Measurements from ENCODE around the gene C1S.

DNA sequence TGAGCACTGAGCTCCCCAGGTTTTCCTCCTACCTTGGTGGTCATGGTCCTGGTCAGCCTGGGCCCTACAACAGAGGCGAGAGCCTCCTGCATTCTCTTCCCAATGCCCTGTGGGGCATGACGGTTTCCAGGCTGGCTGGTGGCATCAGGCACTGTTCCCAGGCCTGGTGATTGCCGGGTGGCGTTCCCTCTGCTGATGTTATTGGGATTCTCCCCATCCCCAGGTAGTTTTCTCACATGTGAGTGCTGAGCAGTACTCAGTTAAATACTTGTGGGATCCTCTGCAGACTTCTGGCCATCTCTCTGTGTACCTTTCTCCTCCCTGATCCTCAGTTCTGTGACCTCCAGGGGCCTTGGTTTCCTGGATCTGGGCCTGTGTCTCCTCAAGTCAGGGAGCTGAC lies 16.0 kb downstream of the C1S start:
- TF ChIP-seq, protein P1, sequence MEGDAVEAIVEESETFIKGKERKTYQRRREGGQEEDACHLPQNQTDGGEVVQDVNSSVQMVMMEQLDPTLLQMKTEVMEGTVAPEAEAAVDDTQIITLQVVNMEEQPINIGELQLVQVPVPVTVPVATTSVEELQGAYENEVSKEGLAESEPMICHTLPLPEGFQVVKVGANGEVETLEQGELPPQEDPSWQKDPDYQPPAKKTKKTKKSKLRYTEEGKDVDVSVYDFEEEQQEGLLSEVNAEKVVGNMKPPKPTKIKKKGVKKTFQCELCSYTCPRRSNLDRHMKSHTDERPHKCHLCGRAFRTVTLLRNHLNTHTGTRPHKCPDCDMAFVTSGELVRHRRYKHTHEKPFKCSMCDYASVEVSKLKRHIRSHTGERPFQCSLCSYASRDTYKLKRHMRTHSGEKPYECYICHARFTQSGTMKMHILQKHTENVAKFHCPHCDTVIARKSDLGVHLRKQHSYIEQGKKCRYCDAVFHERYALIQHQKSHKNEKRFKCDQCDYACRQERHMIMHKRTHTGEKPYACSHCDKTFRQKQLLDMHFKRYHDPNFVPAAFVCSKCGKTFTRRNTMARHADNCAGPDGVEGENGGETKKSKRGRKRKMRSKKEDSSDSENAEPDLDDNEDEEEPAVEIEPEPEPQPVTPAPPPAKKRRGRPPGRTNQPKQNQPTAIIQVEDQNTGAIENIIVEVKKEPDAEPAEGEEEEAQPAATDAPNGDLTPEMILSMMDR (IDR thresholded peaks at IDR 0.05; ENCODE audit: borderline replicate concordance, extremely low read depth, low read length, poor library complexity, severe bottlenecking) = no peak
- TF ChIP-seq EZH2 (IDR thresholded peaks at IDR 0.05; ENCODE audit: borderline replicate concordance, low read depth, low read length, severe bottlenecking) = no peak
